ENCODE data around the gene ALX4.

ALX4 gene

DNA sequence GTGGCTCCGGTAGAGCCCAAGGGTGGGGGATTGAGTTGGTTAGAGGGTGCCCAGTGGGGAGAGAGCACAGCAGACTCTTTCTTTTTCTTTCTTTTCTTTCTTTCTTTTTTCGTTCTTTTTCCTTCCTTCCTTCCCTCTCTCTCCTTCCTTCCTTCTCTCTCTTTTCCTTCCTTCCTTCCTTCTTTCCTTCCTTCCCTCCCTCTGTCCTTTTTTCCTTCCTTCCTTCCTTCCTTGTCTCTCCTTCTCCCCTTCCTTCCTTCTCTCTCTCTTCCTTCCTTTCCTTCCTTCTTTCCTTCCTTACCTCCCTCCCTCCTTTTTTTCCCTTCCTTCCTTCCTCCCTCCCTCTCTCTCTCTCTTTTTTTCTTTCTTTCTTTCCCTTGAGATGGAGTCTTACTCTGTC is 4.8 kb upstream of the ALX4 start:
- H3K4me3 ChIP-seq (IDR thresholded peaks at IDR 0.05; ENCODE audit: insufficient read depth, low read depth, low read length), result no peak overlapping the region

DNA sequence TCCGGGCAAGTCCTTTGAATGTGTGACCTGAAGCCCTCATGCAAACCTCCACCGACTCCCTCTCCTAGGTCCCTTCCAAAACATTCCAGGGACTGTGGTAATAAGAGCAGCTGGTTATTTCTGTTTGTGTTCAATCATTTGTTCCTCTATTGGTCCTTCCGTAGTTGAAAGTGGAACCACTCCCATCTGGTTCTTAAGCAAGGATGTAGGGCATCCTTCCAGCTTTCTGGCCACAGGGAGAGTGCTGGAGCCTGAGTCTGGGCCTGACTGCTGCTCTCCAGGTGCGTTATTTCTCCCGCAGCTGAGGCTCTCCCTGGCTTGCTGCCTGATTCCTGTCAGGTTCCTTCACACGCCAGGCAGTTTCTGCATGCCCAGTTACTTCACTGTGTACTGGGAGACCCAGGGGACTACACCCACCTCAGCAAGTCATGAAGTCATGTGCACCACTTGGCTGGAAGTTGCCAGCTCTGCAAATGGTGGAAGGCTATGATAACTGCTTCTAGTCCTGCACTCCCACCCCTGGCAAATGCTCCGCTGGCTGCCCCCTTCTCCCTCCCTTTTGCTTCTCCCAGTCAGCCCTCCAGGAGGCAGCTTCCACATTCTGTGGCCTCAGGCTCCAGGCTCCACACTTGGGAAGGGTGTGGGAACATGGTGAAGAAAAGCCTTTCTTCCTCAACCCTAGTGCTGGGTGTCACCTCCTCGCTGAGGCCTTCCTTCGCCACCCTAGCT is 4.0 kb upstream of the ALX4 start:
- TF ChIP-seq, protein P1, sequence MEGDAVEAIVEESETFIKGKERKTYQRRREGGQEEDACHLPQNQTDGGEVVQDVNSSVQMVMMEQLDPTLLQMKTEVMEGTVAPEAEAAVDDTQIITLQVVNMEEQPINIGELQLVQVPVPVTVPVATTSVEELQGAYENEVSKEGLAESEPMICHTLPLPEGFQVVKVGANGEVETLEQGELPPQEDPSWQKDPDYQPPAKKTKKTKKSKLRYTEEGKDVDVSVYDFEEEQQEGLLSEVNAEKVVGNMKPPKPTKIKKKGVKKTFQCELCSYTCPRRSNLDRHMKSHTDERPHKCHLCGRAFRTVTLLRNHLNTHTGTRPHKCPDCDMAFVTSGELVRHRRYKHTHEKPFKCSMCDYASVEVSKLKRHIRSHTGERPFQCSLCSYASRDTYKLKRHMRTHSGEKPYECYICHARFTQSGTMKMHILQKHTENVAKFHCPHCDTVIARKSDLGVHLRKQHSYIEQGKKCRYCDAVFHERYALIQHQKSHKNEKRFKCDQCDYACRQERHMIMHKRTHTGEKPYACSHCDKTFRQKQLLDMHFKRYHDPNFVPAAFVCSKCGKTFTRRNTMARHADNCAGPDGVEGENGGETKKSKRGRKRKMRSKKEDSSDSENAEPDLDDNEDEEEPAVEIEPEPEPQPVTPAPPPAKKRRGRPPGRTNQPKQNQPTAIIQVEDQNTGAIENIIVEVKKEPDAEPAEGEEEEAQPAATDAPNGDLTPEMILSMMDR (conservative IDR thresholded peaks at IDR 0.05; ENCODE audit: low read depth, low read length), result no peak
- Histone ChIP-seq H3K4me2 (no peak overlapping the region), H2AFZ (ENCODE audit: low read depth) (no peak overlapping the region), H3K4me3 (IDR thresholded peaks at IDR 0.05; ENCODE audit: insufficient read depth, low read depth, low read length) (no peak overlapping the region), H3K27ac (no peak overlapping the region), H3K79me2 (ENCODE audit: insufficient read depth, low read depth) (no peaks in the 10 kb centered on the region), H3K4me1 (ENCODE audit: low read depth, poor library complexity, severe bottlenecking) (no peaks in the 10 kb centered on the region), H4K20me1 (ENCODE audit: insufficient read depth) (no peaks in the 10 kb centered on the region), H3K27me3 (ENCODE audit: insufficient read depth, low read depth) (peaks cover 12% of the 10 kb centered on the region; the same call in 1 of the 2 replicates), H3K9ac (no peak overlapping the region), H3K36me3 (ENCODE audit: insufficient read depth) (no peaks in the 10 kb centered on the region)

More for the DNA sequence above, 4.8 kb upstream of the ALX4 start:
- TF ChIP-seq, protein P1 (conservative IDR thresholded peaks at IDR 0.05; ENCODE audit: low read depth, low read length), result no peak
- no peak overlapping the region for H3K4me2 ChIP-seq
- H2AFZ ChIP-seq (ENCODE audit: low read depth), result no peak overlapping the region
- no peaks in the 10 kb centered on the region for H4K20me1 ChIP-seq (ENCODE audit: insufficient read depth)
- no peaks in the 10 kb centered on the region for H3K36me3 ChIP-seq (ENCODE audit: insufficient read depth)
- H3K27ac ChIP-seq, result no peak overlapping the region
- no peaks in the 10 kb centered on the region for H3K4me1 ChIP-seq (ENCODE audit: low read depth, poor library complexity, severe bottlenecking)
- H3K27me3 ChIP-seq (ENCODE audit: insufficient read depth, low read depth), result peaks cover 15% of the 10 kb centered on the region; the same call in 1 of the 2 replicates
- no peak overlapping the region for H3K9ac ChIP-seq
- no peaks in the 10 kb centered on the region for H3K79me2 ChIP-seq (ENCODE audit: insufficient read depth, low read depth)

DNA sequence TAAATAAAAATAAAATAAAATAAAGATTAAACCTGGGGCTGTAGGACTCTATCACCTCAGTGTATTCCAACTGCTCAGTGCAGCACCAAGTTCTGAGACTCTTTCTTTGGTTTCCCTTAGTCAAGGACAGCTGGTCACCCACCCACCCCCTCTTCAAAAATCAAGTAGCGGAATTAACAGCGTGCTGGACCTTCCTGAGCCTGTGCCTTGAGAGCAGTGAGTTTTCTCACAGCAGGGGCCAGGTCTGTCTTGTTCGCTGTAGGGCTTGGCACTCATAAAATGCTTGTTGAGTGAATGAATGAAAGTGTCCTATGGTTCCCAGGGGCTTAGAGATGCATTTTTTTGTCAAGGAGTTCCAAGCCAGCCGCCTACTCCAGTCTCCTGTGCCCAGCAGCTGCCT is 2.9 kb upstream of the ALX4 start:
- Histone ChIP-seq H3K27ac (no peak overlapping the region), H3K4me2 (no peak overlapping the region), H4K20me1 (ENCODE audit: insufficient read depth) (no peaks in the 10 kb centered on the region), H3K79me2 (ENCODE audit: insufficient read depth, low read depth) (no peaks in the 10 kb centered on the region), H2AFZ (ENCODE audit: low read depth) (no peak overlapping the region), H3K9ac (no peak overlapping the region), H3K4me3 (IDR thresholded peaks at IDR 0.05; ENCODE audit: insufficient read depth, low read depth, low read length) (no peak overlapping the region), H3K36me3 (ENCODE audit: insufficient read depth) (no peaks in the 10 kb centered on the region), H3K27me3 (ENCODE audit: insufficient read depth, low read depth) (peaks cover 12% of the 10 kb centered on the region; the same call in 1 of the 2 replicates), H3K4me1 (ENCODE audit: low read depth, poor library complexity, severe bottlenecking) (no peaks in the 10 kb centered on the region)
- TF ChIP-seq, protein P1 (conservative IDR thresholded peaks at IDR 0.05; ENCODE audit: low read depth, low read length), result no peak

DNA sequence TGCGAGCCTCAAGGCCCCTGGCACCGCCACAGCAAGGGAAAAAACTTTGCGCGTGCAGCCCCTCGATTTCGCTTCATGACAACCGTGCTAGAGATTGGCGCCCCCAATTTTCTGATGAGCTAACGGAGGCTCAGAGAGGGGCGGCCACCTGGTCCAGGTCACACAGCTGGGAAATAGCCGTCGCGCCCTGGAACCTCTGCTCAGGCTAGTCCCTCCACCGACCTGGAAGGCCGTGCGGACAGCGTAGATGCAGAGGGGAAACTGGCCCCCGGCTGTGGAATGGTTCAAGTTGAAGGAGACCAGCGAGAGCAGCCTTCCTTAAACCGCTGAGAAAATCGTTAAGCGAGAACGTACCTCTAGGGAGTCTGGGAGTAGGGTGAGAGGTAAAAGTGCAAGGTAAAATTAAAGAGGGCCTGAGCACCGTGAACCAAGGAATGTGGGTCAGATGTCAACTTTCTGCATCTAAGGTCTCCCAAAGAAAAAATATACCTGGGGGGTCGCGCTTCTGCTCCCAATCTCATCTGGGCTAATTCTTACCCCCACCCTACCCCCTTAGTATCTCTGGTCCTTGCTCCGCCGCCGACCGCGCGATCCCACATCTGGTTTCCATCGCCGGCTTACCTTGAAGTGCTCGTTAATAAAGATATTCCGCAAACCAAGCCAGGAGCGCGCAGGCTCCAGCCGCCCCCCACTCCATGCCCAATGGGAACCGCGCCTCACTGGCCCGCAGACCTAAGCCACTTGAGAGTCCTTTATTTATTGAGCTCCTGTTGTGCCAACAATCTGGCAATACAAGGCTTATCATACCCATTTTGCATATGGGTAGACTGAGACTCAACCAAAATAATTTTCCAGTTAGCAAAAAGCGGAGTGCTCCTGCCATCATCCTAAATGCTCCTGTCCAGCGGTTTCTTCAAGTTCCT is 1.7 kb upstream of the ALX4 start:
- no peaks in the 10 kb centered on the region for H4K20me1 ChIP-seq (ENCODE audit: insufficient read depth)
- no peak overlapping the region for H3K9ac ChIP-seq
- no peaks in the 10 kb centered on the region for H3K36me3 ChIP-seq (ENCODE audit: insufficient read depth)
- no peak overlapping the region for H2AFZ ChIP-seq (ENCODE audit: low read depth)
- no peaks in the 10 kb centered on the region for H3K79me2 ChIP-seq (ENCODE audit: insufficient read depth, low read depth)
- no peaks in the 10 kb centered on the region for H3K4me1 ChIP-seq (ENCODE audit: low read depth, poor library complexity, severe bottlenecking)
- TF ChIP-seq, protein P1 (conservative IDR thresholded peaks at IDR 0.05; ENCODE audit: low read depth, low read length), result no peak
- peaks cover 5% of the 10 kb centered on the region; the same call in 1 of the 2 replicates for H3K27me3 ChIP-seq (ENCODE audit: insufficient read depth, low read depth)
- H3K27ac ChIP-seq, result no peak overlapping the region
- no peak overlapping the region for H3K4me2 ChIP-seq
- H3K4me3 ChIP-seq (IDR thresholded peaks at IDR 0.05; ENCODE audit: insufficient read depth, low read depth, low read length), result no peak overlapping the region
